Mesenteric fat pad (tissue), 1 donor: ENCODE results near the gene KCNQ1OT1. TPM values are rescaled to one million over a fixed set of nuclear protein-coding genes. Genes with fewer than 3 reads are reported as not detected.
A peak's percentile ranks its signal among the peaks of the same experiment; 100 is the strongest.

ENCODE experiments used
- DNase-seq: peaks from one replicate; pipeline ENCODE4 v3.0.0-alpha.2; 2020; ENCODE audit warnings: low spot score
- total RNA-seq: library from RNA; stranded (reverse); fragmentation: NEBNext Ultra II Directional; extraction: Animal tissue kit (Norgen Biotek cat#: 25700); gene quantifications from one replicate; pipeline ENCODE4 v1.2.1, GENCODE V29; 2021
- donor health status: DM: yes; HTN: yes; CAD: no.

Gene KCNQ1OT1
- total RNA-seq, 1 donor from 2014 or later, result 3.0 TPM

DNA sequence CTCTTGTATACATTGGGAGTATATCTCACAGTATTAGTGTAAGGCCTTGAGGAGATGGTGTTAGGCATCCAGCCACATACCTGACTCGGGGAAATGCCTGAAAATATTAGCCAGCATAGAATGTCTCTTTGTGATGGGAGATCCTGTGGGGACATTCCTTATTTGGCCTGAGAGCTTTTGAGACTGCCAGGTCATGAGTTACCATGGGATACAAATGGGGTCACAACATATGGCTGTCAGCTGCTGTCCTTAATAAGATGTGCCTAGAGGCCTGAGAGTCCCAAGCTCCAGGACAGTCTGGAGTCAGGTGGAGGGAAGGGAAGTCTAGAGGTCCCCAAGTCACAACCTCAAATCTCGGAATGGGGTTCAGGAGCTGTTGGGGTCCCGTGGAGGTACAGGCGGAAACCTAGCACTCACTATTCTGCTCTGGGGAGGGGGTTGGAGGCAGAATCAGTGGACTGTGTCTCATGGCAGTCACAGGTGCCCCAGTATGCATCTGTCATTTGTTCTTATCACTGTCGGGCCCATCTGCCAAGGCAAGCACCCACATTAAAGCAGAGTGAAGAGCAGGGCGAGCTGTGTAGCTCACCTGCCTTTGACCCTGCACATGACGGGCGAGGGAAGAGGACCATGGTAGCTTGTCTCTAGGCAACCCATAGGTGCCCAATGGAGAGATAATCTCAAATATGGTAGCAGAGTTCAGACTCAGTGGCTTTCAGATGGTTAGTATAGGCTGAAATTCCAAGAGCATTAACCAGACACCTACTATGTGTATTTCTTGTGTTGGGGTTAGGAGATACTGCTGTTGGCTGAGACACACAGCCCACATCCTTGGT is 29.9 kb downstream of the KCNQ1OT1 start:
- DNase-seq, result peak; percentile 47

DNA sequence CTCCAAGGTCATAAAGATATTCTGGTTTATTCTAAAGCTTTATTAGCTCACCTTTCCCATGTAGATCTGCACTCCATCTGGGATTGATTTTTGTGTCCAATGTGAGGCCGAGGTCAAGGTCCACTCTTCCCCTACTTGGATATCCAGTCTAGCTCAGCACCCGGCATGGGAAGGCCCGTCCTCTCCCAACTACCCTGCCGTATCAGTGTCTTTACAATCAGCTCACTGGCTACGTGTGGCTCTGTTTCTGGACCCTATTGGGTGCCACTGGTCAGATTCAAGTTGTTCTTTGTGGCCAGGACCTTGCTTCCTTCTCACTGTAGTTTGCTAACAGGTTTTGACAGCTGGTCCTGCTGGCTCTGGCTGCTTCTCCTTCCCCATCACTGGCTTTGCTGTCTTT is 30.9 kb downstream of the KCNQ1OT1 start:
- no peak for DNase-seq

DNA sequence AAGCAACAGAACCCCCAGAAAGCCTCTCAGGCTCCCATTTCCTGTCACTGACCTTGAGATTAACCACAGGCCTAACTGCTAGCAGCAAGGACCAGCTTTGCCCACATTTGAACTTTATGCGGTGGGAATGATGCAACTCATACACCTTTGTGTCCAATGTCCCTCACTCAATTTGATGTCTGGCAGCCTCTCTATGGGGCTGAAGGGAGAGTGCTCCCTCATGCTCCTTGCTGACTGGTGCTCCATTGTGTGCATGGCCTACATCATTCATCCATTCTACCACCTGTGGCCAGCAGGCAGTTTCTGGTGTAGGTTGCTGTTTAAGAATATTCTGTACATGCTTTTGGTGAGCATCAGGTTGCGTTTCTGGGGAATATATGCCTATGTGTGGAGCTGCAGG is 31.9 kb downstream of the KCNQ1OT1 start:
- DNase-seq, result peak; percentile 45

DNA sequence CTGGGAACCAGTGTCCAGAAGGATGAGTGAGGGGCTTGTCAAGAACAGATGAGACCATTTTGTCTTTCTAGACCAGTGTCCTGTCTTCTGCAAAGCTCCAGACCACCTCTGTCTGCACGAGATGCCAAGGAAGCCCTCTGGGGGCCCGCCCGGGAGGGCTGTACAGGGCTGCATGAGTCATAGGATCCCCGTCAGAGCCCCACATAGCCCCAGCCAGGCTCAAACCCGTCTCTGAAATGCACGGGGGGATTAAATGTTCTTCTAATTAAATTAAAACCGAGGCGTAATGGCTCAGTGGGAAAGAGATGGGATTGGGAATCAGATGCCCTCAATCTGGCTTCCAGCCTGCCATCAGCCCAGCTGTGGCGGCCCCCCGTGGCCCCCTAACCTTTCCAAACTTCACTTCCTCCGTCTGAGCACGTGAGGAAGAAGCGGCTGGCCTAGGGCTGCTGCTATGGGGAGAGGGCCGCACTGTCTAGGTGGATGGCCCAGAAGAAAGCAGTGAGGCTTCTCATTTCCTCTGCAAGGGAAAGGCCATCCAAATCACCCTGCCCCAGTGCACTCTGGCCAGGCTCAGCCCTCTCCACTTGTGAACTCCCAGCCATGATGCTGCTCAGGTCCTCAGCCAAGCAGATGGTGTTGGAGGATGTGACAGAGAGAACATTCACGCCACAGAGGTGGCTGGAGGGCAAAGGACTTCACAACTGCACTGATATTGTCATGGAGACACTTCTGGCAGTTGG is 32.8 kb downstream of the KCNQ1OT1 start:
- DNase-seq, result peak; percentile 64

DNA sequence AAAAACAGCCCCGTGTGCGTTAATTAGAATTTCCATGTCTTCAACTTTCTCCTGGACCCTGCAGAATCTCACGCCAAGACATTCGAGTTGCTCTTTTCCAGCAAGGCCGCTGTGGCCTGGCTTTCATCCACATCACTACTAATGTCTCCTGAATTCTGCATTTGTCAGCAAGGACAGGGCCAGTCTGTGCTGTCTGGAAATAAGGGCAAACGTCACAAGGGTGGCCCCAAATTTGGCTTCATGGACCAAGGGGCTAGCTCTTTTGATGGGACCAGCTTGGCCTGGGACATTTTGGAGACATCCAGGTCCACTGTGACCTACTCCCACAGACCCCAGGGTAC is 33.4 kb downstream of the KCNQ1OT1 start:
- no peak for DNase-seq

DNA sequence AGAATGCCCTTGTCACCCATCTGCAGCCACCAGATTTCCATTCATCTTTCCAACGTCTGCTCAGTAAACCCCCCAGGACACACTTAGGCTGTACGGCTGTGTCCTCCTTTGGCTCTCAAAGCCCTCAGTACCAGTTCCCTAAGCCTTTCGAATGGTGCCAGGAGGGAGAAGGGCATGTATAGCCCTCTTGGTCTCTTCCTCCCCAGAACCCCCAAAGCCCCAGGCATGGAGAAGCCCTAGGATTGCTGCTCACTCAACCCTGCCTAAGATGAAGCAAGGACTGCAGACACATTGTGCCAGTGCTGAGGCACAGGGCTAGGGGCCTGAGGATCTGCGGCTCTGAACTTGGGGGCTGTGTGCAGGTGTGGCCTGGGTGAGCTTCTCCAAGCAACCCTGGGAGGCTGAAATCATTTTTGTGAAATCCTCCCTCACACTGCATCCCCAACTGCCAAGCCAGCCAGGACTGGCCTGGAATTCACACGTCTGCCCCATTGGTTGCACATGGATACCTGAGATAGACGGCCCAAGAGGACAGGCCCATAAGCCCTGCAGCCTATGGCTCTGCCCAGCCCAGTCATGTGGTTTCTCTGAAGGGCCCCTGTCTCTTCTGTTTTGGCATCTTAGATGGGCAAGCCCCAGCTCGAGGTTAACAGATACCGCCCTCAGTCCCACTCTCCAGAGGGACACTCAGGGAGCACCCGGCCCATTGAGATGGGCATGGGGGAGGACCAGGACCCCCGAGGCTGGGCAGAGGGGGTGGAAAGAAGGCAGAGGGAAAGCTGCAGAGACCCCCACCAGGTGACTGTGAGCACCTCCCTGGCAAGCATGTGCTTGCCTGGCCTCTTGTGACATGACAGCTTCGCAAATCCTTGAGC is 34.0 kb downstream of the KCNQ1OT1 start:
- no peak for DNase-seq

DNA sequence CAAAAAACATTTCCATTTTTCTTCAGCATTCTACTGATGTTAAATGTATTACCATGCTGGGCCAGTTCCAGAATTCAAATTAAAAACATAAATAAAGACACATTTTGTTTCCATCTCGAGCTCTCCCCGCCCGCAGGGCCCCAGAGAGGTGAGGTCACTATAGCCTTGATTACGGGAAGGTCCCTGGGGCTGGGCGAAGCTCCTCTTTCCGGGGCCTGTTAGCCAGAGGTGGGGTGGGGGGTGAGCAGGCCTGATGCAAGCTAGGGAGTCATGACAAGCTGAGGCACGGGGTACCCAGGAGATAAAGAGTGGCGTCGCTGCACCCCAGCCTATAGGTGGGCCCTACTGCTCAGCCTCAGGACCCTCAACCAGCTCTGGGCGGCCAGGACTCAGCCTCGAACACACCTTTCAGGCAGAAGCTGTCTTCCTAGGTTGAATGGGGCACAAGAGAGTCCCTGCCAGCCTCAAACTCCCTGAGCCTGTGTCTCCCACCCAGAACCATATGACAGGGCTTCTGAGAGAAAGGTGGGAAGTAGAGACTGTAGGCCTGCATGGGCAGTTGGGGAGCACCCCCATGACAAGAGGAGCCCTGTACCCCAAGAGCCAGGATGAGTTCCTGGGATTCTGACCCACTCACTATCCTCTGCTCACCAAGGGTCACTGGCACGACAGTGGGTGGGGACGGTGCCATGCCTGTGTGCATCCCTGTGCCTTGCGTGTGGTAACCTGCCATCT is 34.8 kb downstream of the KCNQ1OT1 start:
- DNase-seq, result peak; percentile 71

DNA sequence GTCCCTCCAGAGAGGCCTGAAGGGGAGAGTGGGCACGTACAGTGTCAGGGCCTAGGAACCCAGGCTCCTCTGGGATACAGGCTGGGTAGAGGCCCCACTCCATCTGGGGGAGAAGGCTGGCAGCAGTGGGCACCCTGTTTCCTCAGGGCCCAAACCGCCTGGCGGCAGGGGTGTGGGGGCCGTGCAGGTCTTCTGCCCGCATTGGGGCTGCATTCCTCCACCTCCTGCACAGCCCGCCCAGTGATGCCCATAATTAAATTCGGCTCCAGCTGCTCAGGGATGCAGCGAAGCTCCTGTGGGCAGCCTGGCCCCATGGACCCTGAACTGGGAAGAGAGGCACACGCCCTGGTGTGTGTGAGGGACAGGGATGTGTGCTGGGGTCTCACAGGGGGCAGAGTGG is 35.4 kb downstream of the KCNQ1OT1 start:
- peak; percentile 68 for DNase-seq

DNA sequence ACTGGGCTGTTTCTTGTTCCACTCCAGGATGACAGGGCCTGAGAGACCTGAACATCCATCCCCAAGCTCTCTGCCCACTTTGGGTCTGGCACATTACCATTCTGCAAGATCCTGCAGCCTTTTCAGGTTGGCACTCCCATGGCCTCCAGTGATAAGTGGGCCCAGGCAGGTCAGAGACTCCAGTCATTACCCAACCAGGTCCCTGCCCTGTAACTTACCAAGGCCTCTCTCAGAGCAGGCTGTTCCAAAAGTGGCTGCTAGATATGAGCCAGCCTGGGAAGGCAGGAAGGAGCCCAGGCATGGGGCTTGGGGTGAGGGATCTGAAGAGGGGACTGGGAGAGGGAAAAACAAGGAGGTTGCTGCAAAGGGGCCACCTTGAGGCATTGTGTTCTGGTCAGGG is 35.9 kb downstream of the KCNQ1OT1 start:
- DNase-seq, result no peak

DNA sequence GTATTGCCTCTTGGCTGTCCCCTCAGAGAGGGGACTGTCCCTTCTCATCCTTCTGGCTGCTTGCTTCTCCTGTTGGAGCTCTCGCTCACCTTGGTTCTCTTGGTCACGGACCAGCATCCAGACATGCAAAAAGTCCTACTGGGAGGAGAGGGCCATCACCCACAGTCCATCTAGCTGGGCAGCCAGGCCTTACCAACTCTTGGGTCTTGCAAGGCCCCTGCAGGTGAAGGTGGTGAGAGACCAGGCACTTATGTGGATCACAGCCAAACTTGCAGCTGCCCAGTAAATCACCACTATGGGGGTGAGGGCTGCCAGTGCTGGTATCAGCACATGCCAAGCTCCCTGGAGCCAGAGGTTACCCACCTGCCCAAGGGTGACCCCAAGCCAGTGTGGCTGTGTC is 36.3 kb downstream of the KCNQ1OT1 start:
- DNase-seq, result peak; percentile 65

DNA sequence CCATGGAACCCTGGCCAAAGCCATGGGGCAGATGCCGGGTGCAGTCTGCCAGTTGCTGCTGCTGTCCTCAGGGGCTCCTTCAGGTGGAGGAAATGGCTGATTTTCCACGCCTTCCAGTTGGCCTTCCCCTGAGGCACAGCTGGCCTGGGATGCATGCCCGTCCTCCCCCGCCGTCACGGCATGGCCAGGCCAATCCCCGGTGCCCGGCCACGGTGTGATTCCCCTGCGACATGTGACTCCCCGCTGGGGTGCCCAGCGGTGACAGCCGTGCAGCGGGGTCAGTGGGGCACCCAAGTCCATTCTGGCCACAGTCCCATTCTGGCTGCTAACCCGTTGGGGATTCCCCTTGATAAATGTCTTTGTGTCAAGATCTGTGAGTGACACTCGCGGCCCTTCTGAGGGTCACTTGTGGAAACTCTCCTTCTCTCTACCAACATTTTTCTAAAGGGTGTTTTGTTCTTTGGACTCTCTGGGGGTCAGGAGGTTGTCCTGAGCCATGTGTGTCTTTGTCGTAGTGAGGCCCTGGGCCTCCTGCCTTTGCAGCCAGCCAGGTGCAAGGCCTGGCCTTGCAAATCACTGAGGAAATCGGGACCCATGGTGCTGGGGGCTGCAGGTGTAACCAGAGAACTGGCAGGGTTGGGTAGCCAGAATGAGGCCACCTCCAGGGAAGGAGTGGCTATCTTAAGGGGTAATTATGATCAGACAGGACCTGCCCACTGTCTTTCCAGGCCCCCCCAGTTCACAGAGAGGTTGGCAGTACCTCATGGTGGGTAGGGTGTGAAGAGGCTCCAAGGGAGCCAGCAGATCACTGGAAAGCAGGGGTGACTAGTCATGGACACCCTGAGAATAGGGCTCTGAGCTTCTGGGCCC is 37.1 kb downstream of the KCNQ1OT1 start:
- peak; percentile 79 for DNase-seq

DNA sequence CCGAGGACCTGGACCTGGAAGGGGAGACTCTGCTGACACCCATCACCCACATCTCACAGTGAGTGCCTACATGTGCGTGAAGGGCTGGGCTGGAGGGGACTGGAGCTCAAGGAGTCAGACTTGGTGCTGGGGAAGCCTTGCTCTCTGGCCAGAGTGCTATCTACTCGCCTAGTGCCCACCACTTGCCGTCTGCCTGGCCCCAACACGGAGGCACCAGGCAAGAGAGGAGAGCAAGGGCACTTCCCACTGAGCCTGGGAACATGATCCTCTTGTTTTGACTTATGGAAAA is 37.8 kb downstream of the KCNQ1OT1 start:
- DNase-seq, result peak; percentile 75

DNA sequence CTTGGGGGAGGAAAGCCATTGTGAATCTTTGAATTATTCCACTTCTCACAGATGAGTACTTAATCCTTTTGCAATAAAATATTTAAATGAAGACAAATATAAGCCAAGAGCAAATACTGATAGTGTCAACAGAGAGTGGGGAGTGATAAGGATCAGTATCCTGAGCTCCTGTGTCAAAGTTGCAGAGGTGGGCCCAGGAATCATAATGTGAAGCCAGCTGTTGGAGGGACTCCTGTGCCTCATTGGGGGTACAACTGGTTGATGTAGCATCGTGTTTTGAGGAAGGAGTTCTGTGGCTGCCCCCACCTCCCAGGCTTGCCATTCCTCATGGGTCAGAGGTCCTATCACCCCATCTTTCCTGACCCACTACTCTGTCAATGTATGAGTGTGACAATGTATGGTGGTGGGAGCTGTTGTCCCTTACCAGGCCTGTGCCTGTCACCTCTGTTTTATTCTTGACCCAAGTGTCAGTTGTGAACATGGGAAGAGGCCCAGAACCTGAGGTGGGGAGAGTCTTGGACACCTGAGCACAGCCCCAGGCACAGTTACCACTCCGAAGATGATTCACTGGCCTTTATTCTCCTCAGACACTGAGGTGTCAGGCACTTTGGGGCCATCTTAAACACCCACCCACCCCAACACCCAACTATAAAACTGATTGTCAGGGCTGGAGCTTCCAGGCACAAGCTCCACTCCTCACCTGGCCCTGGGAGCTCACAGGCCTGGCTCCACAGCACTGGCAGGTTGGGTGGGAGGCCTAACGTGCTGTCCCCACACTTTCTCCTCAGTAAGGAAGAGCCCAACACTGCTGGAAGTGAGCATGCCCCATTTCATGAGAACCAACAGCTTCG is 38.4 kb downstream of the KCNQ1OT1 start:
- no peak for DNase-seq

DNA sequence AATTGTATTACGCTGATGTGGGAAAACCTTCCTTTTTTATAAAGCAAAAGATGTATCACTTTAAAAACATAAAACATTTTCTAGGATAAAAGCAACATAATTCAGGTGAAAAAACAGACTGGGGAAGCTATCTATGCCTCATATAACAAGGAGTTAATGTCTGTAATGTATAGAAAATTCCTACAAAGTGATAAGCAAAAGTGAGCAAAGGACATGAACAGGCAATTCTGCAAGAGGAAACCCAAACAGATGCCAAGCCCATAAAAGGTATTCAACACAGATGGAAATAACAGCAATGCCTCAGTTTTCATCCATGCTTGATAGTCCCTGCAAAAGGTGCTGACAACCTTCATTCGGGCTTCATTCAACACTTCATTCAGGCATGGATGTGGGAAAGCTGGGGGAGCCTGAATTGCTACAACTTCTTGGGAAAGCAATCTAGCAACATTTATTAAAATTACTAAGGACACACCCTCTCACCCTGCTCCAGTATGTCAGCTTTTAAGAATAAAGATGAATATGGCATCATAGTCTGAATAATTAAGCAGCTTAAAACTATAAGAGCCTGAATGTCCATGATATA is 39.3 kb downstream of the KCNQ1OT1 start:
- no peak for DNase-seq

DNA sequence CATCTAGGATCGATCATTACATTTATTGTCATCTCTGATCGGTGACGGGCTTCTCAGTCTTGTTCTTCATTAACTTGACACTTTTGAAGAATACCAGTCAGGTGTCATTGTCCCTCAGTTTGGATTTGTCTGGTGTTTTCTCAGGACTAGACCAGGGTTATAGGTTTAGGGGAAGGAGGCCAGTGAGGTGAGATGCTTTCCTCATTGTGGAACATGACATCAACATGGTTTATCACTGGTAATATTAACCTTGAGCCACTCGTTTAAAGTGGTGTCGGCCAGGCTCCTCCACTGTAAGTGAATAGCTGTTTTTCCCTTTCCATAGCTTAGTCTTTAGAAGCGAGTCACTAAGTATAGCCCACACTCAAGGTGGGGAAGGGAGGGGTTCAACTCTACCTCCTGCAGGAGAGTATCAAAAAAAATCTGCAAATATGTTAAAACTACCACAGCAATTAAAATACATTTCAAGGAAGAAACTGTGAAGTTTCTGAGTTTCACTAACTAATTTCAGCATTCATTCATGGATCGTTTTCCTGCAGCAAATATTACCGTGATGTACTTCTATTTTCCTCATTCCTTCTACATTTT is 42.0 kb downstream of the KCNQ1OT1 start:
- no peak for DNase-seq

DNA sequence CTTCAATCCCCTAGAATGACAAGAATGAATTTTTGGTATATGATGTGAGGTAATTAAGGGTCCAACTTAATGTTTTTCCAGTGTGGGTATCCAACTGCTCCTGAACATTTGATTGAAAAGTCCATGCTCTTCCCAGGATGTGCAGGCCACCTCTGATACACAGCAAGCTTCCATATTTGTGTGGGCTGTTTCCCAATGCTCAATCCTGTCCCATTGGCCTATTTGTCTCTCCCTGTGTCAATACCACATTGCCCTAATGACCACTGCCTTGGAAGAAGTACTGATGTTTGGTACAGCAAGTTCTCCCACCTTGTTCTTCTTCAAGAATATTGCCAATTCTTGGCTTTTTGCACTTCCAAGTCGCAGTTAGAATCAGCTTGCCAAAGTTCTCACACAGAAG is 42.9 kb downstream of the KCNQ1OT1 start:
- DNase-seq, result no peak

DNA sequence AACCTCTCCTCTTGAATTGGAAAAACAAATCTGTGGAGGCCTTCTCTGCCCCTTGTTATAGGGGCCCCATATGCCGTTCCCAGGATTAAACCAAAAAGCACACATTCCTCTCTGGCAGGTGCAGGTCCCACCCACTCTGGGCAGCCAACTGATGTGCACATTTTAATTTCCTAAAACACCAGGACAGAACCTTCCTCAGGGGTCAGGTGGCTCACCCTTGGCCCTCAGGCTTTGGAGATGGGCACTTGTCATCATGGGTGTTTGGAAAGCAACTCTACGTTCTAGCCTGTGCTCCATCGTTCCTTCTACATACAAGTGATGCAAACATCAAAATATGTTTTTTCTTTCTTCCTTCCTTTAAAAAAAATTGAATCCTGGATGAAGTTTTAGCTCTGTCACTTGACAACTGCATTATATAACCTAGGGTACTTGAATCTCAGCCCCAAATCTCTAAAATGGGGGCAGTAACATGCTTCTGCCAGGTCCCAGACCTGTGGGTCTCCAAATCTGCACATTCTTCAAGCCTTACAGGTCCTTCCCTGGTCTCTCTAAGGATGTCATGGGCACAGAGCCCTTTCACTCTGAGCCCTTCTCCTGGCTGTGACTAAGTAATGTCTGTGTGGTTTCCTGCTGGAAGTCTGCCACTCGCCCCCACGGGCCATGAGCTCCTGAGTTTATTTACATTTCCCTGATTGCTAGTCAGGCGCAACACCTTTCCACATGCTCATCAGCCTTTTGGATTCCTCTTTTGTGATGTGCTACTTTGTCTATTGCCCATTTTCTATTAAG is 43.8 kb downstream of the KCNQ1OT1 start:
- peak; percentile 65 for DNase-seq
